Inflammatory macrophage (primary cell): ENCODE results near the gene SLC2A1.
A peak's percentile ranks its signal among the peaks of the same experiment; 100 is the strongest.

Experiments
- DNase-seq, 2 donors: peaks; one replicate each; pipeline ENCODE4 v3.0.0-alpha.2; 2020 to 2022

The SLC2A1 gene

DNA sequence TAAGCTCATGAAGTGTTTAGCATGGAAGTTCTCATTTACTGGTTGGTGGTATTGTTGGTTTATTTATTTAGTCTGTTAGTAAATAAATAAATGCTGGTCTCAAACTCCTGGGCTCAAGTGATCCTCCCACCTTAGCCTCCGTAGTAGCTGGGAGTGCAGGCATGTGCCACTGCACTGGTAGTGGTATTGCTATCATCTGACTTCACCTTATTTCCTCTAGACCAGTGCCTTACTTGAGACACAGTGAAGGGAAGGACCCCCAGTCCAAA, 1.4 kb upstream of the SLC2A1 start:
- no peak for DNase-seq

DNA sequence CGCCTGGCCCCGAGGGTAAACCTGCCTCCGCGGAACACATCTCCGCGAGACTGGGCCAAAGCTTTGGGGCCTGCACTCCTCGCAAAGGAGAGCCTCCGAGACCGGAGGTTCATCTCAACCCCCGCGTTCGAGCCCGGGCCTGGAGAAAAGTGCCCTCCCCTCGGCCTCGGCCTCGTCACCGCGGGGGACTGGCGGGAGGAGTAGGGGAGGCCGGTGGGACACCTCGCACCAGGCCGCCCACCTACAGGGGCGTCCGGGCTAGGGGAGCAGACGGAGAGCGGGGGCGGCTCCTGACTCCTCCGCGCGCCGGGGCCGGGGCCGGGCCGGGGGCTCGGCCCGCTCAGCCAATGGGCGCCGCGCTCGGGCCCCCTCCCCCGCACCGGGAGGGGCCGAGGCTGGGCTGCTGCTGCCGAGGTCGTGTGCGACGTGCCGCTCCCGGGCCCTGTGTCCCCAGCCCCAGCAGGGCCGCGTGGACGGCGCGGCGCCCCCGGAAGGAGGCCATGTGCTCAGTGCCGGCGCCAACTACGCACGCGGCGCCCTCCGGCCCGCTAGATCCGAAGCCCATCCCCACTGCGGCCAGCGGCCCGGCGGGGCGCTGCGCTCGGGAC, 684 bp downstream of the SLC2A1 start:
- peak; percentile 21 to 50 for DNase-seq

DNA sequence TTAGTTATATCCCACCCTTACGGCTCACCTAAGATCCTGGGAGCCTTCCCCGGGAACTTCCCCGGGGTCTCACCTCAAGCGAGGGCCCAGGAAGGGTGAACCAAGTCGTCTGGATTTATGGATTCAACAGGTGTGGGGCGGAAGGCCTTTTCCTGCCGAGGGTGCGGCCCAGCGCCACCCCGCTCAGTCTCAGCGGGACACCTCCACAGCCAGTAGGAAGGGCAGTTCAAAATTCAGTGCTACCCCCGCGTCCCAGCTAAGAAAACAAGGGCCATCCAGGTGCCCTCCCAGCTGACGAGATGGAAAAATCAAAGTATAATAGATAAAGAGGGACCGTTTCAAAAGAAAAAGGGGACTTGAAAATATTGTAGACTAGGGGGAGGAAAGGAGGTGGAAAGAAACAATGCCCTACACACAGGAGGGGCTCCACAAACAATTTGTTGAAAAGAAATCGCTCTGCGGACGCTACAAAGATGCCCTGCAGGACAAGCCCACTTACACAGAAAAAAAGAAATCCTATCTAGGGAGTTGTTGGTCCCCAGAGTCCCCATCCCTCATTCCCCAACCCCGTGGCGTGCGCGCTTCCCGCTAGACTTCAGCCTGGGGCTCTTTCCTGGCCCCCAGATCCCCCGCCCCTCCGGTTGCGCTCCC, 1.3 kb downstream of the SLC2A1 start:
- DNase-seq = no peak

DNA sequence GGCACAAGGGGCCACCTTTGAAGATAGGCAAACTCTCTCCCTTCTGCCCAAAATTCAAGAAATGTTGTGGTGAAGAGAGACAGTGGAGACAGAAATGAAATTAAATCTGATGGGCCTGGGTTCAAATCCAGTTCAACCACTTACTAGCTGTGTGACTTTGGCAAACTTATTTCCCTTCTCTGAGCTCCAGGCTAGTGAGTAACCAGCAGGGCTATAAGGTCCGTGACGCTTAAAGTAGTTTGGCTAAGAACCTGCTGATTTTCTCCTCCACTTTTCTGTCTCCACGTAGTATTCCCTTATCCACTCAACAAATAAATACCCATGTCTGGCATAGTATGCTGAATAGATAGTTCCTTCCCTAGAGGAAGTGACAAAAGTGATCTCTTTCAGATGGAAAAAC, 1.9 kb downstream of the SLC2A1 start:
- no peak for DNase-seq

DNA sequence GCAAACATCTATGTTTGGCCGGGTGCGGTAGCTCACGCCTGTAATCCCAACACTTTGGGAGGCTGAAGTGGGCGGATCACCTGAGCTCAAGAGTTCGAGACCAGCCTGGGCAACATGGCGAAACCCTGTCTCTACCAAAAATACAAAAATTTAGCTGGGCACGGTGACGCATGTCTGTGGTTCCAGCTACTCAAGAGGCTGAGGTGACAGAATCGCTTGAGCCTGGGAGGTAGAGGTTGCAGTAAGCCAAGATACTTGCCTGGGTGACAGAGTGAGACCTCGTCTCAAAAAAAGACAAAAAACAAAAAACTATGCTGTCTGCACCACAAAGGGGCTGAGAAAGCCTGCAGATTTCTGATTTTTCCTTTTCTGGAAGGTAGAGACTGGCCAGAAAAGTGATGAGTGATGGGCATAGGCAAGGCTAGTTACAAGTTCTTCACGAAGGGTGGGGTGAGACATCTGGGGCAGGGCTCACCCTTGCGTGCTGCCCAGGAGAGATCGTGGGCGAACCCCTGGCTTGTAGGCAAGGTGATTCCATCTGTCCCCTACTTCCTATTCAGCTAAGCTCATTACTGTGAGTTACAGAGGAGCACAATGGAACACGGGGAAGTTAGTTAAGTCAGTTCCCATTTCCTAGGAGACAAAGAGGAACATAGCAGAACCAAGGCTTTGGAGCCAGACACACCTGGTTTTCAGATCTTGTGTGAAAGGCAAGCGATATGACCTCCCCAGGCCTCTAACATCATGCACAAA, 3.2 kb downstream of the SLC2A1 start:
- DNase-seq = peak; percentile 39 to 41

DNA sequence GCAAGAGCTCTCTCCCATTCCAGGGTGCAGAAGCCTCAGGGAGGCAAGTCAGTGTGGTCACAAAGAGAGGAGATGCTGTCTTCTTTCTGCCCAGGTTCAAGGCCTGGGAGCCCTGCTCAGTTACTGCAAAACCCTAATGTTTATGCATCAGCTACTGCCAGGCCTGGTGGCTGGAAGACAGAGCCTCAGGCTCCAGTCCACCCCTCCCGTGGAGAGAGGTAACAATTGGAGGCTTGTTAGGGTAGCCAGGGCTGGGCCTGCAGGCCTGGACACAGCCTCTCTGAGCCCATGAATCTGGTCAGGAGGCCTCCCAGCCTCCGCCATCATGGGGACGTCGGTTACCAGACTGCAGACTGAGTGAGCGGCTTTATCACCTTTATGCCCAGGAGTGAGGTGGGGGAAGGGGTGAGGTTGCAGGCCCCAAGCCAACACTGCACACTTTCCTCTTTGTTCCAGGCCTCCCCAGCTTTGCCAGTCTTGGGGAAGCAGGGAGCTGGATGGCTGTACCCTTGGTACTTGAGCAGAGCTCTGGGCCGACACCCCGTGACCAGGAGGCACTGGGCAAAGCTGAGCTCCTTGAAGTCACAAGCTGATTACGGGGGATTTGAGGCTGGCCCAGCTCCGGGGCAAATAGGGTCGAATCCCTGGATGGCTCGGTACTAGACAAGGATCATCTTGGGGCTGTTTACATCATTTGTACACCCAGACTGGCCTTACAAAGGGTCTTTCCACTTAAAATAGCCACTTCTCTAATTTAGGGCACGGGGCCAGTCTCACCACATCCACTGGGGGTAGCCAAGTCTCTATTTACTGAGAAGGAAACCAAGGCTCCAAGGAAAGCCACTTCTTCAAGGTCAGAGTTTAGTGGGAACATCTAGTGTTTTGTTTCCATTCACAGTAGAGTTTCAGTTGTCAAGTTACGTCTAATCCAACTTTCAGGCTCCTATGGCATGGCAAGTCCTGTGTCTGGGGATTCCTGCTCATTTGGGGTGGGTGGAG, 5.2 kb downstream of the SLC2A1 start:
- DNase-seq = no peak

DNA sequence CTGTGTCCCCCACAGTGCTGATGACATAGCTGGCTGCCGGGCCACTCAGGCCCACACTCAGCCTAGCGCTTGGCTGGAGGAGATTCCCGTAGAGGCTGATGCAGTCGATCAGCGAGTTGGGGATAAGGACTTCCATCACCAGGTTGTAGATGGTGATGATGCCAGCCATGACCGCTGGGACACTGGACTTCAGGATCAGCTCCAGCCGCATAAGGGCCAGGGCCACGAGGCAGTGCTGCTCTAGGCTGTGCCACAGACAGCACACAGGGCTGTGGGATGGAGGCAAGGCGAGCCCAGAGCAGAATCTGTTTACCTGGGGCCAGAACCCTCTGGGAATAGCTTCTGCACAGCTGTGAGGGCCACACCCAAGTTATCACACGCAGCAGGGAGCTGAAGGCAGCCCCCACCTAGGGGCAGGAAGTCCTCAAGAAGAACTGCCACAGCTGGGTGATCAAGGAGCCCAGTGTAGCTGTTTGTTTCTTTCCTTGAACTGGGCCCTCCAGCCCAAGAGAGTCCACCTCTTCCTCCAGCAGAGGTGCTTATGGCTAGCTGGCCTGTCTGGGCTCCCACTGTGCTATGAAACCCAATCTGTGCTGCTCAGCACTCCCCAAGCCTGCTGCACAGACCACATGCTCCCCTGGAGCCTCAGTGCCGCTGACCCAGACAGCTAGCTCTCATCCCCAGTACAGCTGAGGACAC, 6.2 kb downstream of the SLC2A1 start:
- no peak for DNase-seq

DNA sequence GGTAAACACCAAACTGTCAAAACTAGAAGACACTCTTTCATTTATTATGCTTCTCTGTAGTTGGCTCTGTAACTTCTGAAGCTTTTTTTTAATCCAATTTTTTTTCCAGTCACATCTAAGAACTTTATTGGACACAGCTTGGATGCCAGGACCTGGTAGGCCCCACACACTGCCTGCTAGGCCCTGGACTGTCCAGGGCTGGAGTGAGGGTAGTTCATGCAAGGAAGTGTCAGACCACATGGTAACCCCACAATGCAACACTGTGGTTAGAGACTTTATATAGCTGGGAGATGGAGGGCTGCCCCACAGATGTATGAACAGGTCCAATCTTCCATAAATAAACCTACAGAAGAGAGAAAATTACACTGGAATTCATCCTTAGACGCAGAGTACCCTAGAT, 7.1 kb downstream of the SLC2A1 start:
- DNase-seq = no peak

DNA sequence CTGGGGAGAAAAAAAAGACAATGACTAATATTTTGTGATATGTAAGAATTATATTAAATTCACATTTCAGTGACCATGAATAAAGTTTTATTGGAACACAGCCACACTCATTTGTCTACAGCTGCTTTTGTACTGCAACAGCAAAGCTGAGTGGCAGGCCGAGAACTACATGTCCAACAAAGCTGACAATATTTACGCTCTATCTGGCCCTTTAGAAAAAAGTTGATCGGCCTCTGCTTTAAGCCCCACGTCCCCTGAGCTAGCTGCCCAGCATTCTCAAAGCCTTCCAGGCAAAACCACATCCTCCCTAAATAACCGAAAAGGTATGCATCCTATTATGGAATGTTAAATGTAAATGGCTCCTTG, 8.6 kb downstream of the SLC2A1 start:
- no peak for DNase-seq

DNA sequence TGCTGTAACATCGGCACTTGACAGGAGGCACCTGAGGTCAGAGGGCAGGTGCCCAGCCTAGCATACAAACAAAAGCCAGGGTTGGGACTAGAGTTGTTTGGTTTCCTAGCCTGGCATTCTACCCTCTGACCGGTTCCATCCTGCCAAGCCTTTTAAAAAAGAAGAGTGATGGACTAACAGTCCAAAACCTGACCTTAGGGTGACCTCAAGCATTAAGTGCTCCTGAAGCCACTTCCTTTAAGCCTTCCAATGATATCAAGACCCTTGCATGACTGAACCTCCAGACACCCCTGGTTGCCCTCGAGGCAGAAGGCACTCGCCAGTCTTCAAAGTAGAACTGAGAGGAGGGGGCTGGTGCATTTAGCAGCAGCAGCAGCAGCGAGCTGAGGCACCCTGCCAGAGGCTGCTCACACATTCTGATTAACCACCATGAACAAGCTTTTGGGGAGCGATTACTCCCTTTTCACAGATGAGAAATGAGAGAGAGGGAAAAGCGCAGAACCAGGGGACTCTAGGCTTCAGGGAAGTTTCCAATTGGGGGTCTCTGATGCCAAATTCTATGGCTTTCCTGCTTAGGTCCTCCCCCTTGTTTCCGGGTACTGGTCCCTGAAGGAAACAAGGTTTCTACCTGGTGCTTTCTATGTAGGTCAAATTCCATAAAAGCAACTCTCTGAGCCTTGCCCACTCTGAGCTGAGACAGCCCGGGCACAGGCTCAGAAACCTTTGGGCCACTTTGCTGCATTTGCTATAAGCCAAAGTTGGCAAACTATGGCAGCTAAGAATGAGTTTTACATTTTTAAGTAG, 9.2 kb downstream of the SLC2A1 start:
- DNase-seq = peak in 1 of 2 donors; percentile 20

DNA sequence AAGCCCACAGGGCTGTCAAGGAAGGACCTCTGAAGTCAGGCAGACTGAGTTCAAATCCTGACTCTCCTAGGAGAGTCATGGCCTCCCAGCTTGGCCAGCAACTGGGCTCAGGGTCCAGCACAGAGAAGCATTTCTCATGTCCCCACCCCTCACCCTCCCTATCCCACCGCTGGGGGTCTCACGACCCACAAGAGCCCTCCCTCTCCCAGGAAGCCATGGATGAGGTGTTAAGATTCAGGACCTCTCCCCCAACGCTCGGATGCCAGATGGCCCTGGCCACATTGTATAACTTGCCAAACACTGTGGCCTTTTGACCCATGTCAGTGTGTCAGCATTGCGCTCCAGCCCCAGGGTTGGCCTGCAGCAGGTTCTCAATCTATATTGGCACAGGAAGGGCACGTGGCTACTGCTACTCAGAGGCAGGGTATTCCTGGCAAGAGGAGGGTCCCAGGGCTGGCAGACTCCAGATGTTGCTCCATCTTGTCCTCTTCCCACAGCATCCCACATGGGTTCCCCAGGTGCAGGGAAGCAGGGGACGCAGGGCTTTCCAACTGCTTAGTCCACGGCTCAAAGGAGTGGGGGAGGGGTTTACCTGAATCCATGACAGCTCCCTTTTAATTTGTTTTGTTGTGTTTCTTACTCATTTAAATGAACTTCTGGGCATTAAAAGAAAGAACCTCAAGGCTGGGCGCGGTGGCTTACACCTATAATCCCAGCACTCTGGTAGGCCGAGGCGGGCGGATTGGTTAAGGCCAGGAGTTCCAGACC, 10.5 kb downstream of the SLC2A1 start:
- DNase-seq = no peak

DNA sequence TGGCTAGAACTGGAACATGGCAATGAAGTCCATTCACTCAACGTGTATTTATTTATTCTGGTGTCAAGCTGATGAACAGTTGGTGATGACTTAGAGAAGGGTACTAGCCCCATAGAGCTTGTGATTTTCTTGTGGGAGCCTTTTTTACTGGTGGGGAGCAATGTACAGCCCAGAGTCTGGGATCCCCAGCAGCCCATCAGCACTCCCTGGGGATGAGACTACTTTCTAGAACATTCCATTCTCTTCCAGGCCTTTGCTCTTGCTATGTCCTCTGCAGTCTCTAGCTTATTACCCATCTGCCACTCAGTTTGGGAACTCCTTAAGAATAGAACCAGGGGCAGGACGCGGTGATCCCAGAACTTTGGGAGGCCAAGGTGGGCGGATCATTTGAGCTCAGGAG, 11.6 kb downstream of the SLC2A1 start:
- no peak for DNase-seq

DNA sequence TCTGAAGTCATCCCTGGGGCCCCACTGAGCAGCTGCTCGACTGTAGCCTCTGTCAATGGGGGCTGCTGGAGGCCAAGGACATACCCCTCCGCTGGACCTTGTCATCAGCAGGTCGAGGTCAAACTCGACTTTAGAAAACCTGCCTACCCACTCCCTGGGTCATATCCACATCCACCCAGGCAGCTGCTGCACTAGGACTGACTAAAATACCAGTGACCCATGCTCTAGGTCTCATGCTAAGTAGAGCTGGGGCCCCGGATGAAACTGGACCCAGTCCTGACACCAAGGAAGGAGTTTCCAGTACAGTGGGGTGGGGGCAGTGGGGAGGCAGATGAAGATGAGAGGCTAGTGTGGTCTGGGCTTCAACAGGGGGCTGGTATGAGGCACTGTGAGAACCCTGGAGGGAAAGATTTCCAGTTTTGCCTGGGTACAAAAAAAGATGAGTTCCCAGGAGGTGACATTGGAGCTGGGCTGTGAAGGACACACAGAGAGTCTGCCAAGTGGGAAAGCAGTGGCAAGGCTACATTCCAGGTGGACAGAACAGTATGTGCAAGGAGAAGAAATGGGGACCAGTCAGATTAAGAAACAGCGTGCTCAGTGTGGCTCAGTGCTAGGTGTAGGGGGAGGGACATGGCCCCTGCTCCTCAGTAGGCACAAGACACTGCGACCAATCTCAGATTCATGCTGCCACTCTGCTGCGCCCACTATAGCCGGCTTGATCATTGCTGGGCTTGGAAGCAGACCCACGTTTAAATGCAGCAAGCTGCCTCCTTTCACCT, 12.4 kb downstream of the SLC2A1 start:
- DNase-seq = no peak

DNA sequence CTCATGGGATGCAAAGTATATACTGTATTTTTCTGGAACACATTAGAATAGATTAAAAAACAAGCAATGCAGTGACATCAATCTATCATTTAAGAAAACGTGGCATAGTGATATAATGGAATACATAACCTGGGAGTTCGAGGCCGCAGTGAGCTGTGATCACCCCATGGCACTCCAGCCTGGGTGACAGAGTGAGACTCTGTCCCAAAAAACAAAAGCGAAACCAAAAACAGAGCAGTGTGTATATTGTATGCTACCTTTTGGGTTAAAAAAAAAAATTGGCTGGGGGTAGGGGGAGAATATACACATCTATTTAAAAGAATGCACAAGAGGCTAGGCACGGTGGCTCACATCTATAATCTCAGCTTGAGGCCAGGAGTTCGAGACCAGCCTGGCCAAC, 13.5 kb downstream of the SLC2A1 start:
- no peak for DNase-seq

DNA sequence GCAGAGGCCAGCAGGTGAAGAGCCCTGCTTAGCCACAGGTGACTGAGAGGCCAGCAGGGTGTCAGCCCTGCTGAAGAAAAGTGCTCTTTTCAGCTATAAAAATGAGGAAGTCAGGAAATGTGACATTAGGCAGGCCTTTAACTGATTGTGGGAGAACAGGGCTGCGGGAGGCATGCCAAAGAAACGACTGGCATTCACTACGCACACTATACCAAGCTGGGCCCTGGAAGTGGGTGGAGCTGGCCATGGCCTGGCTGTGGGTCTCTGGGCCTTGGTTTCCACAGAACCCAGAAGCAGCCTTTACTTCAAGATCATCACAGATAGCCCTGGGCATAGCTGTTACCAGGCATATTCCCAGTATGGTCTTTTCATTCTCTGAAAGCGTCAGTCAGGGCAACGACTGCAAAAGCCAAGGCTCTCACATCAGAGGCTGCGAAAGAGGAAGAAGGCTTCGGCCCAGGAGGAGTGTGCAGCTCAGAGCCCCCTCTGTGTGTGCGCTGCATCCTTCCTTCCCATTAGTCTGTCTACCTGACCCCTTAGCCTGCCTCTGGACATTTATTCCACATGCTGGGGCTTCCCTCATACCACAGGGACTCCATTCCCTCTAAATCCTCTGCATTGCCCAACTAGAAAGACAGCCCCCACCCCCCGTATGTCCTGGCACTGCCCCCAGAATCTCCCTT, 14.3 kb downstream of the SLC2A1 start:
- peak; percentile 57 to 62 for DNase-seq

DNA sequence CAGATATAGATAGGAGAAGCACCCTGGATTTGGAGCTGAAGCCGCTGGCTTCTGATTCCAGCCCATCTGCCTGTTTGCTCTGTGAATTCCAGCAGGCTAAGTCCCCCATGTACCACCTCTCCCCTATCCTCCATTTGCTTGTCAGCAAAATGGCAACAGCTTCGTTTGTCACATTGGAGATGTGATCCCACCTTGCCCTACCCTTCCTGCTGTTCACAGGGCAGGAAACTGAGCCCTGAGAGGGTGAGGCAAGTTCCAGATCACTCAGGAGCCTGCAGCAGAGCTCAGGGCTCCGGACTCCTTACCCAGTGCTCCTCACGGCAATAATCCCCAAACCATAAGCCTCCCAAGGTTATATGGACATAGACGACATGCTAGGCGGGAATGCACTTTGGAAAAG, 14.9 kb downstream of the SLC2A1 start:
- DNase-seq = no peak

DNA sequence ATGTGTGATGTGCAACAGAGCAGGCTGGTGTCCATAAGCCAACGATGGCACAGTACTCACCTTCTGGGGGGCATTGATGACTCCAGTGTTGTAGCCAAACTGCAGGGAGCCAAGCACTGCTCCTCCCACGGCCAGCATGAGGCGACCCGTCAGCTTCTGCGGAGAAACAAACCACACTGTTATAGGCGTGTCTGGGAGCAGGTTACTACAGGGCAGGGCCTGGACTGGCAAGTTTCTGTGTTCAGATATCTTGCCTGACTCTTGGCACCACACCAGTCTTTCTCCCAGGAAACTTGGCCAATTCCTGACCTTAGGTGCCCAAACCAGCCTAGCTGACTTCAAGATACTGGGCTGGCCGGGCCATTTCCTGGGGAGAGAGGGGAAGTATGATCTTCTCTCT, 15.5 kb downstream of the SLC2A1 start:
- DNase-seq = peak; percentile 37 to 61

DNA sequence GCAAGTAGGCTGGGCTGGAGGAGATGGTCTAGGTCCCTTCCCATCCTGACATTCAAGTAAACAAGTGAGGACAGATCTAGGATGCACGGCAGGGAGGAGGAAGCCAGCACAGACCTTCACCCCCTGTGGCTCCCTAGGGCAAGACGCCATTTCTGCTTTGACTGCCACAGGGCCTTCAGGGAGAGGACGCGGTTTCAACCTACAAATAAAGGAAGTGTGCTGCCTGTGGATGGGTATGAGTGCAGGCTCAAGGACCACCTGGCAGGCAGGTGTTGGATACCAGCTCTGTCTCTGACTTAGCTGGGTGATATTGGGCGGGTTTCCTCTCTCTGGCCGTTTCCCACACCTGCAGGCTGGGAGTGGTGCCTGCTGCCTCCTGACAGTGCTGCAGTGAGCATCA, 16.2 kb downstream of the SLC2A1 start:
- DNase-seq = no peak

DNA sequence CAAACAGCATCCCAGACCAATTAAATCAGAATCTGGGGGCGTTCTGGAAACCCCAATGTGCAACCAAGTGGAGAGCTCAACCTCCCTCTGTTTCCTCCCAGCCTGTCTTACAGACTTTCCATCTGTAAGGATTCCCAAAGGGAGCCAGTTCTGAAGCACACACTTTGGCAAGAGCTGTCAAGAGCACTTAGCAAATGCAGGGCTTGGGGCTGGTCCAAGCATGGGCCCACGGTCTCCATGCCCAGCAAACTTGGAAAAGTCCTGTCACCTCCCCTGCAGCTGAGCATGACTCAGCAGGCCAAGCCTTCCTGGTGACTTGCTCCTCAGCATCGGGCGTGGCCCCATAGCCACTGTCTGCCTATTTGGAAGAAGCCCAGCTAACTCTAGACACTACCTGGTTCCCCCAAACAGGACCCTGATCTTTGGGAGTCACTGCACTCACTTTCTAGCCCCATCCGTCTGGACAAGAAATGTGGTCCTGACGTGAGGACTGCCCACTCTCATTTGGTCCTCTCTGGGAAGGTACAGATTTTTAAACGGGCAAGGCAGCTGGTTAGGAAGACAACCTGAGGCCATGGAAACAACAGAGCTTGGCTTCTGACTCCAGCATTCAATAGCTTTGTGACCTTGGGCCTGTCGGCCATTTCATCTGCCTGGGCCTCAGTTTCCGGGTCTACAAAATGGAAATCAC, 16.9 kb downstream of the SLC2A1 start:
- DNase-seq = peak; percentile 67 to 84
